ENCODE measurements around the gene CRABP2. TPM values are rescaled to one million over a fixed set of nuclear protein-coding genes. Genes with fewer than 3 reads are reported as not detected.

Gene CRABP2
- total RNA-seq, 1 experiment from 2014 or later = 1.1 TPM

DNA sequence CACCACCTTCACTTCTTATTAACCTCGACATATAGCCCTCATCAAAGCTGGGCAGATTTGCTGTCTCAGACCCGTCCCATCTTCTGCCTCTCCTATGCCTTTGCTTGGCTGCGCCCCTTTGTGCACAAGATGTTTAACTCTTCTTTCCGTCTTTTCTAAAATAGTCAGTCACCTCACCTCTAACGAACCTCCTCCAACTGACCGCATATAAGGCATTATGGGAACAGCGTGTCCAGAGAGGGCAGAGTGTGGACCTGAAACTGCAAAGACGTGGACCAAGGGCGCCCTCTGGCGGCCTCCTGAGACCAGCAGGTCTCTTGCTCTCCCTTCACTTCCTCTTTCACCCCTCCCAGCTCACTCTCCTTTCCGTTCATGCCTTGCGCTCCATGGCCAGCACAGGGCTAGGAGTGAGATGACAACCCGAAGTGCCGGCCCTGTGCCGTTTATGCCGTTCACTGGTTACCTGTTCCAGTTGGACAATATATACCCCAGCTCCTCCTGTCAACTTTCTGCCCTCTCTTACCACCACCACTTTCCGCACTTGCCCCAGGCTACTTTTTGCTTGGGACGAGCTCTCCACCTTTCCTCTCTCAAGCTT is 20.4 kb upstream of the CRABP2 start:
- ChIA-PET POLR2A (ENCODE audit: low non-redundant PET) (interaction anchor here (0.9 to 1.2 kb wide), 3 partner anchors 34 to 37 kb away, joined by 3 to 6 read pairs (median 3); no protein-coding TSS in a partner anchor), CTCF (interaction anchor here (0.6 to 5.2 kb wide), 26 partner anchors 10 to 492 kb away, joined by 3 to 117 read pairs (median 6); partner anchors contain the start of genes CRABP2, HDGF, INSRR and MRPL24)
- peak overlapping the region; percentile 95 for H3K4me3 ChIP-seq (ENCODE audit: low read depth, low read length, poor library complexity, severe bottlenecking)
- H3K4me1 ChIP-seq (ENCODE audit: insufficient read depth, low read length, poor library complexity, severe bottlenecking) = peaks cover 23% of the 10 kb centered on the region
- intact Hi-C loops (cut with micrococcal nuclease; ENCODE audit: unreplicated experiment) = loop anchor here (1.0 kb wide), 3 partner anchors 36 to 165 kb away; partner anchors contain the start of gene NTRK1
- peaks cover 37% of the 10 kb centered on the region for H3K36me3 ChIP-seq (ENCODE audit: insufficient read depth, low read length, poor library complexity, severe bottlenecking)
- H3K27ac ChIP-seq (ENCODE audit: low read depth, low read length, poor library complexity, severe bottlenecking) = peak overlapping the region; percentile 21
- peak; percentile 85 for DNase-seq (ENCODE audit: low spot score)
- no peaks in the 10 kb centered on the region for H3K9me3 ChIP-seq (ENCODE audit: low read depth, low read length, poor library complexity, severe bottlenecking)
- no TSS peak for BruUV-seq (replicated peaks)
- TF ChIP-seq EZH2 (IDR thresholded peaks at IDR 0.05; ENCODE audit: borderline replicate concordance, low read depth, low read length, poor library complexity, severe bottlenecking) = no peak
- peak; percentile 96 for TF ChIP-seq CTCF (conservative IDR thresholded peaks at IDR 0.05; ENCODE audit: low read depth, low read length)
- H3K27me3 ChIP-seq (replicated peaks; ENCODE audit: insufficient read depth, low read depth, low read length, poor library complexity) = no peaks in the 10 kb centered on the region

DNA sequence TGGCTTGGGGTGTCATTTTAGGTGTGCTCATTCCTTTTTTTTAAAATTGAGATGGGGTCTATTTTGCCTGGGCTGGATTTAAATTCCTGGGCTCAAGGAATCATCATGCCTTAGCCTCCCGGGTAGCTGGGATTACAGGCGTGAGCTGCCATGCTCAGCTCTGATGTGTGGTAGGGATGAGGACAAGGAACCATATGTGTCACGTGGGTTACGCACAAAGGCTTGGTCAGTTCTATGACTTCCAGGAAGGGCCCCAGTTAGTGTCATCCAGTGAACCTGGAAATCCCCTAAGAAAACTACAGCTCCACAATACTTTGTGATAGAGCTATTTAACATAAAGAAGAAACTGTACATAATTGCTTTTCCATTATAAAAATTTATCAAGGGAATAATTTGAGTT is 16.2 kb upstream of the CRABP2 start:
- POLR2A ChIA-PET (ENCODE audit: low non-redundant PET) = no interaction called here

GRCh38 chr1:156721131-156721530 is 15.7 kb upstream of the CRABP2 start:
- H3K27me3 ChIP-seq (replicated peaks; ENCODE audit: insufficient read depth, low read depth, low read length, poor library complexity) = no peaks in the 10 kb centered on the region
- intact Hi-C loops (cut with micrococcal nuclease; ENCODE audit: unreplicated experiment) = no loop called here
- H3K4me1 ChIP-seq (ENCODE audit: insufficient read depth, low read length, poor library complexity, severe bottlenecking) = peaks cover 10% of the 10 kb centered on the region
- H3K9me3 ChIP-seq (ENCODE audit: low read depth, low read length, poor library complexity, severe bottlenecking) = no peaks in the 10 kb centered on the region
- no peak for TF ChIP-seq EZH2 (IDR thresholded peaks at IDR 0.05; ENCODE audit: borderline replicate concordance, low read depth, low read length, poor library complexity, severe bottlenecking)
- no peak for TF ChIP-seq CTCF (conservative IDR thresholded peaks at IDR 0.05; ENCODE audit: low read depth, low read length)
- no peak overlapping the region for H3K27ac ChIP-seq (ENCODE audit: low read depth, low read length, poor library complexity, severe bottlenecking)
- DNase-seq (ENCODE audit: low spot score) = no peak
- ChIA-PET CTCF (interaction anchor here (0.5 kb wide), 1 partner anchor 54 kb away, joined by 4 read pairs; no protein-coding TSS in a partner anchor), POLR2A (ENCODE audit: low non-redundant PET) (no interaction called here)
- peaks cover 37% of the 10 kb centered on the region for H3K36me3 ChIP-seq (ENCODE audit: insufficient read depth, low read length, poor library complexity, severe bottlenecking)
- no peak overlapping the region for H3K4me3 ChIP-seq (ENCODE audit: low read depth, low read length, poor library complexity, severe bottlenecking)
- BruUV-seq (replicated peaks) = no TSS peak

More for the DNA sequence above, 16.2 kb upstream of the CRABP2 start:
- TF ChIP-seq EZH2 (IDR thresholded peaks at IDR 0.05; ENCODE audit: borderline replicate concordance, low read depth, low read length, poor library complexity, severe bottlenecking) (no peak), CTCF (conservative IDR thresholded peaks at IDR 0.05; ENCODE audit: low read depth, low read length) (no peak)
- no peaks in the 10 kb centered on the region for H3K9me3 ChIP-seq (ENCODE audit: low read depth, low read length, poor library complexity, severe bottlenecking)
- no peak overlapping the region for H3K27ac ChIP-seq (ENCODE audit: low read depth, low read length, poor library complexity, severe bottlenecking)
- BruUV-seq (replicated peaks) = no TSS peak
- peaks cover 37% of the 10 kb centered on the region for H3K36me3 ChIP-seq (ENCODE audit: insufficient read depth, low read length, poor library complexity, severe bottlenecking)
- H3K4me1 ChIP-seq (ENCODE audit: insufficient read depth, low read length, poor library complexity, severe bottlenecking) = peaks cover 14% of the 10 kb centered on the region
- intact Hi-C loops (cut with micrococcal nuclease; ENCODE audit: unreplicated experiment) = no loop called here
- CTCF ChIA-PET = interaction anchor here (0.5 to 0.8 kb wide), 3 partner anchors 30 to 54 kb away, joined by 4 read pairs; no protein-coding TSS in a partner anchor
- no peak overlapping the region for H3K4me3 ChIP-seq (ENCODE audit: low read depth, low read length, poor library complexity, severe bottlenecking)
- H3K27me3 ChIP-seq (replicated peaks; ENCODE audit: insufficient read depth, low read depth, low read length, poor library complexity) = no peaks in the 10 kb centered on the region
- no peak for DNase-seq (ENCODE audit: low spot score)

Measured in A673 (cell line).